HG03558 (cell line): ENCODE measurements around the gene PKP3.
"Not testable (repeated sequence)": the region's sequence is repeated elsewhere in the genome, so short reads cannot be mapped to it uniquely, and the experiment has no call there.

Experiments used
- ATAC-seq: cut with Tn5 transposase; IDR thresholded peaks from one replicate; pipeline ENCODE4 v1.9.1; 2021; ENCODE audit warnings: moderate number of reproducible peaks; ENCODE audit not compliant: unreplicated experiment; ENCODE audit errors: extremely low read depth

Gene PKP3

DNA sequence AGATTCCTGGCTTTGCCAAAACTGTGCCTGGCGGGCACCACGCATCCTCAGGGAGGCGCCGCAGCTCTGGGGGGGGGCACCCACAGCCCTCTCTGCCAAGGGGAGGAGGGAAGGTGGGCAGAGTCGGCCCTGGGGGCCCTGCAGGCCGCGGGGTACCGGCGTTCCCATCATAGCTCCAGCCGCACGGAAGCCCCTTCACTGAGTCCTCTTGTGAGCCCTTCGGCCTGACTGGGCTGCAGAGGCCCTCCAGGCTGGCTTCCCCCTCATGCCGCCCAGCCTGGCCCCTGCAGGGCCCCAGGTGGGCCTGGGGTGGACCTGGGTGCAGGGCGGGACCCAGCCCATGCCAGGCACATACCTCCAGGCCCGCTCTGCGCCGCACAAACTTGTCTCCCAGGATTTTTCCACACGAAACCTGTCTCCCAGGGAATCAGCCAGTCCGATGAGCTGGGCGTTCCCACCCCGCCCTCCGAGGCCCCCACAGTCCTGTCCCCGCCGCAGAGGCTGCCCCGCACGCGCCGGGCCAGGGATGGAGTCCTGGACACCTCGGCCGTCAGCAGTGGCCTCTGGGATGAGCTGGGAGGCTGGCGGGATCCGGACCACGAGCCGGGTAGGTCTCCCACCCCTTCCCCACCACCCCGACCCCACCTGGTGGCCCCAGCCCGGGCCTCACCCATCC lies 1.8 kb upstream of the PKP3 start:
- no peak for ATAC-seq

DNA sequence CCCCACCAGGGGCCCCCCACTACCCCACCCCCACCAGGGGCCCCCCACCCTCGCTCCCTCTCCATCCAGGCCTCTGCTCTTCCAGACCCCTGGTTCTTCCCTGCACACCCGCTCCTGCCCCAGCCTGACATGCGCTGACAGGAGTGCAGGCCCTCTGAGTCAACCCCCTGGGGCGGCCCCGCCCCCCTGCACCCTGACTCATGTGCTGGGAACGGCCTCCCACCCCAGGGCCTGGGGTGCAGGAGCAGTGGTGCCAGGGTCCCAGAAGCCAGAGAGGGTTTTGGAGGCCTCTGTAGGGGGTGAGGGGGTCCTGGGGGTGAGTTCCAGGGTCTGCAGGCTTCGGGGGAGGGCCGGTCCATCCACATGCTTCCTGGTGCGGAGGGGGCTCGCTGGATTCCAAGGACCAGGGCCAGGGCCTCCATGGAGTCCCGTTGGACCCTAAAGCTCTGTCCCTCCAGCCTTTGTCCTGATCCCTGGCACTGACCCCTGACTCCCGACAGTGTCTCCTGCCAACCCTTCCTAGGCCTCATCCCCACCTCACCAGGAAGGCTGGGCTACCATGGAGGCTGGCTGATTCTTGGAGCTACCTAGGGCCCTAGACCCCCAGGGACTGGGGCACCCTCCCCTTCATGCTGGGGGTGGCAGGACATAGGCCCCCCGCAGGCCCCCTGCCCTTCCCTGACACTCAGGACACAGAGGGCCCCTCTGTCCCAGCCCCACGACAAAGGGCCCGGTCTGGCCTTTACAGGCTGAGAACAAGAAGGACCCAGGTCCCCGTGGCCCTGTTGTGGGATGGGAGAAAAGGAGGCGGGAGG lies 583 bp upstream of the PKP3 start:
- no peak for ATAC-seq

DNA sequence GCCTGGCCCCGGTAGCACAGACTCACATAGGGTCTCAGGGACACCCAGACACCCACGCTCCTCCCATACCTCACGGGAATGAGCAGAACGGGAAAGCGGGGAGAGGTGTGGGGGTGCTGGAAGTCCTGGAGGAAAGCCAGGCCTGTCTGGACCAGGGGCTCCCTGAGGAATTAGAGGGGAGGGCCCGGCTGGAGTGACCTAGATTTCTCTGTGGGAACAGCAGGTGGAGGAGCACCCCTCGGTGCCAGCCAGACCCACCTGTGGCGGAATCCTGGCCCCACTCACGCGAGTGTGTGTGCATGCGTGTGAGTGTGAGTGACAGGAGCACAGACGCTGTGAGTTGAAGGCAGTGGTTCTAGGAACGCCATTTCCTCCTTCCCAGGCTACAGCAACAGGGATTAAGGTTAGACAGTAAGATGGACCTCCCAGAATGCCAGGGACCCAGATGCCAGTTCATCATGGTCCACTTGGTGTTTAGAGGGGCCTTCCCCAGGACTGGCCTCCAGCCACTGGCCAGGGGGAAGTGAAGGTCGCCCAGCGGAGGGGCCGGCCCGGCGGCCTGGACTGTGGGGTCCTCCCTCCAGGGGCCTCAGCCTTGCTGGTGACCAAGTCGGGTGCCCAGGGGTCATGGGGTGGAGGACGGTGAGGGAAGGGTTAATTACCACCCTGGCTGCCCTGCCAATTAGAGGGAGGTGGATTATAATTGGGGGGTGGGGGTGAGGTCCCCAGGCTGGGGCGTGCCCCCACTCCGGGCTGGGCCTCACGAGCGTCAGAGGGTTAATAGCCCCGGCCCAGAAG lies 1.0 kb downstream of the PKP3 start:
- no peak for ATAC-seq

DNA sequence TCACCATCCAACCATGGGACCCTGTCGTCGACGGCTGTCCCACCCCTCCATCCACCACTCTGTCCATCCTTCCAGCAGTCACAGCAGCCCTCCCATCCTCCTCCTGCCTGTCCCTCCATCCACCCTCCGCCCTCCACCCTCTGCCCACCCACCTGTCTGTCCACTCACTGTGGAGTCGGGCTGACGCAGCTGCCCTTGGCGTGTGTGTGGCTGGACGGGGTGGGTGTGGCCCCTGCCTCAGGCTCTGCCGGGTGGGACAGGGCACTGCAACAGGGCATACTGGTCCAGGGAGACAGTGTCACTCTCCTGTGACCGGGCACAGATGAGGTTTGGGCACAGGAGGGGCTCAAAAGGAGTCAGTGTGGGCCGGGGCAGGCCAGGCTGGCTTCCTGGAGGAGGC lies 1.9 kb downstream of the PKP3 start:
- no peak for ATAC-seq

DNA sequence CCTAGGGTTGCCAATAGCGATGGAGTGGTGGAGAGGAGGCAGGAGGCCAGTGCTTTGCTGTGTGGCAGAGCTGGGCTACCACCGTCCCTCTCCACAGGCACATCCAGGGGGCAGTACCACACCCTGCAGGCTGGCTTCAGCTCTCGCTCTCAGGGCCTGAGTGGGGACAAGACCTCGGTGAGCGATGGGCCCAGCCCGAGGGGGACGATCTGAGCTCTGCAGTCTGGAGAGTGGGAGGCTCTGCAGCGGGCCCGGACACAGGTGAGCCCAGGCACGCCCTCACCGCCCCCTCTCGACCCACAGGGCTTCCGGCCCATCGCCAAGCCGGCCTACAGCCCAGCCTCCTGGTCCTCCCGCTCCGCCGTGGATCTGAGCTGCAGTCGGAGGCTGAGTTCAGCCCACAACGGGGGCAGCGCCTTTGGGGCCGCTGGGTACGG lies 2.5 kb downstream of the PKP3 start:
- ATAC-seq: no peak

DNA sequence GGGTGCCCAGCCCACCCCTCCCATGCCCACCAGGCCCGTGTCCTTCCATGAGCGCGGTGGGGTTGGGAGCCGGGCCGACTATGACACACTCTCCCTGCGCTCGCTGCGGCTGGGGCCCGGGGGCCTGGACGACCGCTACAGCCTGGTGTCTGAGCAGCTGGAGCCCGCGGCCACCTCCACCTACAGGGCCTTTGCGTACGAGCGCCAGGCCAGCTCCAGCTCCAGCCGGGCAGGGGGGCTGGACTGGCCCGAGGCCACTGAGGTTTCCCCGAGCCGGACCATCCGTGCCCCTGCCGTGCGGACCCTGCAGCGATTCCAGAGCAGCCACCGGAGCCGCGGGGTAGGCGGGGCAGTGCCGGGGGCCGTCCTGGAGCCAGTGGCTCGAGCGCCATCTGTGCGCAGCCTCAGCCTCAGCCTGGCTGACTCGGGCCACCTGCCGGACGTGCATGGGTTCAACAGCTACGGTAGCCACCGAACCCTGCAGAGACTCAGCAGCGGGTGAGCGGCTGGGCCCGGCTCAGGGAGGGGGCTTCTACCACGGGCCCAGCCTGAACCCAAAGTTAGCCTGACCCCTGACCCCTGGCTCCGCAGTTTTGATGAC lies 3.0 kb downstream of the PKP3 start:
- no peak for ATAC-seq

DNA sequence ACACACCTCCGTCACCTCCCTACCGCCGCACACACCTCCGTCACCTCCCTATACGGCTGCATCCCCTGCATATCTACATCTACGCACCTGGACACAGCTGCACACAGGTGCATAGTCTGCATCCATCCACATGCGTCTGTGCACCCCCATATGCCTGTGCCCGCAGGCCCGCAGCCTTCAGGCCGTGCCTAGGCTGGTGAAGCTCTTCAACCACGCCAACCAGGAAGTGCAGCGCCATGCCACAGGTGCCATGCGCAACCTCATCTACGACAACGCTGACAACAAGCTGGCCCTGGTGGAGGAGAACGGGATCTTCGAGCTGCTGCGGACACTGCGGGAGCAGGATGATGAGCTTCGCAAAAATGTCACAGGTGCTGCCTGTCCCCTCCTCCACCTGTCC lies 4.8 kb downstream of the PKP3 start:
- ATAC-seq: no peak

DNA sequence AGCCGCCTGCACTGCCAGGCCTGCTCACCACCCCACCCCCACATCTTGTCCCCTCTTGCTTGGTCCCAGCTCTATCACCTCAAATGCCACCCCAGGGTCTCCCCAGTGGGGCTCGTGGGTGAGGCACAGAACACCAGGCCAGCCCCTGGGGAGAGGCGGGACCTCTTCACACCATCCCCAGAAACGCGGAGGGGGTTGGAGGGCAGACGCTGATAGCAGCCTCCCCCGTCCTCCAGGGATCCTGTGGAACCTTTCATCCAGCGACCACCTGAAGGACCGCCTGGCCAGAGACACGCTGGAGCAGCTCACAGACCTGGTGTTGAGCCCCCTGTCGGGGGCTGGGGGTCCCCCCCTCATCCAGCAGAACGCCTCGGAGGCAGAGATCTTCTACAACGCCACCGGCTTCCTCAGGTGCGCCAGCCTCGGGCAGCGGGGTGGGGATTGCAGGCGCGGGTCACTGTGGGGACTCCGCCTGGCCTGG lies 5.8 kb downstream of the PKP3 start:
- ATAC-seq: no peak

DNA sequence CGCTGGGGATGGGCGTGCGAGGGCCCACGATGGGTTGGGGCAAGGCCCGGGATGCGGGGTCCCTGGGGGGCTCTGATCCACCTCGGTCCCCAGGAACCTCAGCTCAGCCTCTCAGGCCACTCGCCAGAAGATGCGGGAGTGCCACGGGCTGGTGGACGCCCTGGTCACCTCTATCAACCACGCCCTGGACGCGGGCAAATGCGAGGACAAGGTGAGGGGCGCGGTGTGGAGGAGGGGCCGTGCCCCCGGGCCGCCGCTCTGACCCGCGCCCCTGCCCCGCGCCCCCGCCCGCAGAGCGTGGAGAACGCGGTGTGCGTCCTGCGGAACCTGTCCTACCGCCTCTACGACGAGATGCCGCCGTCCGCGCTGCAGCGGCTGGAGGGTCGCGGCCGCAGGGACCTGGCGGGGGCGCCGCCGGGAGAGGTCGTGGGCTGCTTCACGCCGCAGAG lies 6.3 kb downstream of the PKP3 start:
- no peak for ATAC-seq

DNA sequence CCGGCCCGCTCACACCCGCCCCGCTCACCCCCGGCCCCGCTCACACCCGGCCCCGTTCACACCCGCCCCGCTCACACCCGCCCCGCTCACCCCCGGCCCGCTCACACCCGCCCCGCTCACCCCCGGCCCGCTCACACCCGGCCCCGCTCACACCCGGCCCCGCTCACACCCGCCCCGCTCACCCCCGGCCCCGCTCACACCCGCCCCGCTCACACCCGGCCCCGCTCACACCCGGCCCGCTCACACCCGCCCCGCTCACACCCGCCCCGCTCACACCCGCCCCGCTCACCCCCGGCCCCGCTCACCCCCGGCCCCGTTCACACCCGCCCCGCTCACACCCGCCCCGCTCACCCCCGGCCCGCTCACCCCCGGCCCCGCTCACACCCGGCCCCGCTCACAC lies 7.2 kb downstream of the PKP3 start:
- ATAC-seq: not testable (repeated sequence)

DNA sequence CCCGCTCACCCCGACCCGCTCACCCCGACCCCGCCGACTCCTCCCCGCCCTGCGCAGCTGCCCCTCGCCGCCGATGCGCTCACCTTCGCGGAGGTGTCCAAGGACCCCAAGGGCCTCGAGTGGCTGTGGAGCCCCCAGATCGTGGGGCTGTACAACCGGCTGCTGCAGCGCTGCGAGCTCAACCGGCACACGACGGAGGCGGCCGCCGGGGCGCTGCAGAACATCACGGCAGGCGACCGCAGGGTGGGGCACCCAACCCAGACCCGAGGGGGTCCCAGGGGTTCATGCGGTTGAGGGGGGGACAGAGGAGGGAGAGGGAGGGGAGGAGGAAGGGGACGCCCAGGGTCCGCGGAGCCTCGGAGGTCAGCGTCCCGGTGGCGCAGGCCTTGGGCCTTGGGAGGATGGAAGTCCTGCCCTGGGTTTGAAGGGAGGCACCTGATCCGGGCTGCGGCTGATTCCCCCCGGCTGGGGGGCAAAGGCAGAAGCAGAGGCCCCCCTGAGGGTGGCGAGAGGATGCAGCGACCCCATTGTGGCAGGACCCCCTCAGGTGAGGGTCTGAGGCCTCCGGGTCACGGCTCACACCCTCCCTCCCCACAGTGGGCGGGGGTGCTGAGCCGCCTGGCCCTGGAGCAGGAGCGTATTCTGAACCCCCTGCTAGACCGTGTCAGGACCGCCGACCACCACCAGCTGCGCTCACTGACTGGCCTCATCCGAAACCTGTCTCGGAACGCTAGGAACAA lies 9.2 kb downstream of the PKP3 start:
- no peak for ATAC-seq

DNA sequence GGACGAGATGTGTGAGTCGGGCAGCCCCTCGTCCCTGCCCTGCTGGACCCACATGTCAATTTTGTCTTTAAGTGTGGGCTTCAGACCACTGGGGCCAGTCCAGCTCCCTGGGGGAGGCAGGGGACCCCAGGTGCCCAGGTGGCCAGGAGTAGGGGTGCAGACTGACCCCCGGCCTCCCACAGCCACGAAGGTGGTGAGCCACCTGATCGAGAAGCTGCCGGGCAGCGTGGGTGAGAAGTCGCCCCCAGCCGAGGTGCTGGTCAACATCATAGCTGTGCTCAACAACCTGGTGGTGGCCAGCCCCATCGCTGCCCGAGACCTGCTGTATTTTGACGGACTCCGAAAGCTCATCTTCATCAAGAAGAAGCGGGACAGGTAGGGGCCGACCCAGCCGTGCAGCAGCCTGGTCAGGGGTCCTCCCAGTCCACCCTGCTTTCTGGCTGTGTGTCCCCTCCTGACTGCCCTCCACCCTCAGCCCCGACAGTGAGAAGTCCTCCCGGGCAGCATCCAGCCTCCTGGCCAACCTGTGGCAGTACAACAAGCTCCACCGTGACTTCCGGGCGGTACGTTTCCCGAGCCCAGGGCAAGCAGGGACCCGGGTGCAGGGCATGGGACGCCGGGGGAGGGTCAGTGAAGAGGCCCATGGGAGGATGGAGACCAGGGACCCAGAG lies 9.9 kb downstream of the PKP3 start:
- no peak for ATAC-seq

DNA sequence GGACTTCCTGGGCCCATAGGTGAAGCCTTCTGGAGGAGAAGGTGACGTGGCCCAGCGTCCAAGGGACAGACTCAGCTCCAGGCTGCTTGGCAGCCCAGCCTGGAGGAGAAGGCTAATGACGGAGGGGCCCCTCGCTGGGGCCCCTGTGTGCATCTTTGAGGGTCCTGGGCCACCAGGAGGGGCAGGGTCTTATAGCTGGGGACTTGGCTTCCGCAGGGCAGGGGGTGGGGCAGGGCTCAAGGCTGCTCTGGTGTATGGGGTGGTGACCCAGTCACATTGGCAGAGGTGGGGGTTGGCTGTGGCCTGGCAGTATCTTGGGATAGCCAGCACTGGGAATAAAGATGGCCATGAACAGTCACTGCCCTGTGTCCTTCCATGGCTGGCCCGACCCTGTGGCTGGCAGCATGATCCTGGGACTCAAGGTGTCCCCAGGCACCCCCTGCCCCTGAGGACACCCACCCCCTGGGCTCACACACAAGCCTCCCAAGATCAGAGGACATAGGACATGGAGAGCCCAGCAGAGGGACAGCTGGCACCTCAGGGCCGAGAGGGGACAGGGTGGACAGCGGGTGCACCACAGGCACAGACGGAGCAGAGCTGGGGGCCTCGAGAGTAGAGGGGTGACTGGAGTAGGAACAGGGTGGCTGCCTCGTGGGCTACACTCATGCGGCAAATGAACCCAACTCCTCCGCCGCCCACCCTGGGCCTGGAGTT lies 10.7 kb downstream of the PKP3 start:
- no peak for ATAC-seq

DNA sequence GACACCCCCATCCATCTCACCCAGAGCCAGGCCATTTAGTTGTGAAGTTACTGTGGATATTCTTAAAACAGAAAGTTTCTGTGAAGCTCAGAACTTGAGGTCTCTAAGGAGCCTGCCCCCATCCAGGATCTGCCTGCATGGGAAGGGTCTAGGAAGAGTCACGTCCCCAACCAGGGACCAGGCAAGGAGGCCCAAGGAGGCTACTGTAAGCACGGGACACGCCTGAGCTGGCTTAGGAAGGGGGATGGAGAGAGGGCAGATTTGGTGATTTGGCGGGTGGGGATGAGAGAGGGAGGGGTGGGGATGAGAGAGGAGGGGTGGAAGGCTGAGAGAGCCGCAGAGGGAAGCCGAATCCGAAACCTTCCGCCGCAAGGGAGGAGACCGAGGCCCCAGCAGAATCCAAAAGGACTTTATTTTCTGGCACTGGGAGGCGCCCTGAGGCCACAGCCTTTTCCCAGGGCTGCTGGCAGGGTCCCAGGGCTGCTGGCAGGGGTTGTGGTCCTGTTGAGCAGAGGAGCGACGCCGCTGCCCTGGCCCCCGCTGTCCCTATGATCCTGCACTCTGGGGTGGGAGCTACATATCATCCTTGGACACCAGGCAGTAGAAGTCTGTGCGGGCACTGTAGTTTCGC lies 11.4 kb downstream of the PKP3 start:
- ATAC-seq: no peak

DNA sequence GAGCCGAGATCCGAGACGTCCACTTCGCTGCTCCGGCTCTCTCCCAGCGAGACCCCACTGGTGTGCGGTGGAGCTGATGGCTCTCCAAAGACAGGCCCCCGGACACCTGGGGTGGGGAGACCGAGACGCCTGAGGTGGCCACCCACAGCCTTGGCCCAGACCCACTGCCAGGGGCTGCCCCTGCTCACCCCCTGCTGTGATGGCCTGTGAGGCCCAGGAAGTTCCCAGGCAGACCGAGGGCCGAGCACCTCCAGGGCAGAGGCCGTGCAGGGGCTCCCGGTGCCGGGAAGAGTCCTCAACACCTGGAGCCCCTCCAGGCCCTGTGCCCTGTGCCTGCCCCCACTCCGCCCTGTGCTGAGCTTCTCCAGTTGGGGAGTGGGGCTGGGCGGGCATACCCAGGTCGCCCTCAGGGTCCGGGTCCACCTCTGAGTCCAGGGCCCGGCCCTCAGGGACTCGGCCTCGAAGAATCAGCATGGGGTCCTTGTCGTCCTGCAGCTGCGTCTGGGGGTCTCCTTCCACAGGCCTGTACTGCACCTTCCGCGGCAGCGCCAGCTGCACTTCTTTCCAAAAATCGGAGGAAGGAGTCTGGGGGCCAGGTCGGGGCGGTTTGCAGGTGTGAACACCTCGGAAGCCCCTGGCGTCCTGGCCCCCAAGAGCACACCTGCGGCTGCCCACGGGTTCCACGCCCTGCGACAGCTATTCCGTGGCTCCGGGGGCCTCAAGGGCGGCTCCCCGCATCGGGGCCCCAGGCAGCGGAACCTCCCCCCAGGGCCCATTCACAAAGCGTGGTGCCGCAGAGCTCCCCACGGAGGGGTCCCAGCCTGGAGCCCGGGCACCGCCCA lies 12.2 kb downstream of the PKP3 start:
- no peak for ATAC-seq

DNA sequence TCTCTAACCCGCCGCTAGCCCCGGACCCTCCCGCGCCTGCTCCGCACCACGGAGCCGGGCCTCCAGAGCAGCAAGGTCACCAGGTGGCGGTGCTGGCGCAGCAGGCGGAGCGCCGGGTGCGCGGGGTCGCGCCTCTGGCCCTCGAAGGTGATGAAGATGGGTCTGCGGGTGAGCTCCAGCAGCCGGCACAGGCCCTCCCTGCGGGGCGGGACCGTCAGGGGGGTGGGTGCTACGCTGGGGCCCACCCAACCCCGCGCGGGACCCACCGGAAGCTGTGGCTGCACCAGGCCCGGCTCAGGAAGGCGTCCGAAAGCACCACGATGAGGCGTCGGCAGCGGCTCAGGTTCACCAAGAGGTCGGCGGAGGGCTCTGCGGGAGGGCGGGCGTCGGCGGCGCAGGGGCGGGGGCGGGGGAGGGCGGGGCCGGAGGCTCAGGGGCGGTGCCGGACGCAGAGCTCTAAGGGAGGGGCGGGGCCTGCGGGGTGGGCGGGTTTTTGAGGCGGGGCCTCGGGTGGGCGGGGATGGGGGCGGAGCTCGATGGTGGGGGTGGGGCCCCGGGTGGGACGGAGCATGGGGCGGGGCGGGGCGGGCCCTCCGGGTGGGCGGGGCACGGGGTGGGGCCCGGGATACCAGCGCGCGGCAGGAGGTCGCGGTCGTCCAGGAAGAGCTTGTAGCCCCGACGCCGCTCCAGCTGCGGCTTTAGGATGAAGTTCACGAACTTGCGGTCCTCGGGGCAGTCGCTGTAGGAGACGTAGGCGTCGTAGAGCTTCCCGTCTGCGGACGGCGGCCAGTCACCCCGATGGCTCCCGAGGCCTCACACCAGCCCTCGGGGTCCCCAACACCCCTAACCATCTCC lies 13.0 kb downstream of the PKP3 start:
- no peak for ATAC-seq
